SK-N-SH treated with all-trans-retinoic acid at 6 μM for 48 hours (cell line): Measurements from ENCODE around the gene MRGPRX4.

Experiments
- ATAC-seq: fragments of 200-7000 bp; cut with Tn5 transposase; 3 replicates; pipeline ENCODE4 v1.9.1; 2020; ENCODE audit warnings: mild to moderate bottlenecking, moderate library complexity
- ARNTL ChIP-seq: fragments of 450-650 bp; formaldehyde crosslinking; IDR thresholded peaks from 2 replicates; pipeline ENCODE4 v1.5.0; 2020; ENCODE audit warnings: low read depth, mild to moderate bottlenecking, moderate library complexity, borderline replicate concordance
- BACH2 ChIP-seq: fragments of 250-450 bp; sonication (Bioruptor Pico); IDR thresholded peaks from 2 replicates; pipeline ENCODE4 v1.9.0; 2021; ENCODE audit warnings: mild to moderate bottlenecking, borderline replicate concordance
- CSDC2 ChIP-seq: fragments of 250-450 bp; sonication (Bioruptor Pico); IDR thresholded peaks from 2 replicates; pipeline ENCODE4 v1.5.0; 2020; ENCODE audit warnings: mild to moderate bottlenecking, moderate library complexity
- ESRRG ChIP-seq: fragments of 250-450 bp; sonication (Bioruptor Pico); IDR thresholded peaks from 2 replicates; pipeline ENCODE4 v1.6.1; 2021; ENCODE audit warnings: mild to moderate bottlenecking
- GLIS3 ChIP-seq: fragments of 250-450 bp; sonication (Bioruptor Pico); IDR thresholded peaks from 2 replicates; pipeline ENCODE4 v1.5.0; 2020; ENCODE audit warnings: mild to moderate bottlenecking, moderate library complexity
- ISL1 ChIP-seq: fragments of 250-450 bp; sonication (Bioruptor Pico); IDR thresholded peaks from 2 replicates; pipeline ENCODE4 v2.1.2; 2022; ENCODE audit warnings: mild to moderate bottlenecking, moderate library complexity
- OSR1 ChIP-seq: fragments of 250-450 bp; sonication (Bioruptor Pico); IDR thresholded peaks from 2 replicates; pipeline ENCODE4 v1.8.0; 2022; ENCODE audit warnings: moderate library complexity, mild to moderate bottlenecking, inconsistent platforms
- PATZ1 ChIP-seq: fragments of 250-450 bp; sonication (Bioruptor Pico); IDR thresholded peaks from 2 replicates; pipeline ENCODE4 v1.8.0; 2020; ENCODE audit warnings: mild to moderate bottlenecking, moderate library complexity, borderline replicate concordance
- PPARA ChIP-seq: fragments of 250-450 bp; sonication (Bioruptor Pico); IDR thresholded peaks from 2 replicates; pipeline ENCODE4 v1.5.0; 2020; ENCODE audit warnings: mild to moderate bottlenecking, borderline replicate concordance
- RARB ChIP-seq: fragments of 250-450 bp; sonication (Bioruptor Pico); IDR thresholded peaks from 2 replicates; pipeline ENCODE4 v1.8.0; 2021; ENCODE audit warnings: mild to moderate bottlenecking, moderate library complexity
- SNAI2 ChIP-seq: fragments of 250-450 bp; sonication (Bioruptor Pico); IDR thresholded peaks from 2 replicates; pipeline ENCODE4 v1.5.0; 2020; ENCODE audit warnings: mild to moderate bottlenecking, moderate library complexity
- TOX ChIP-seq: fragments of 250-450 bp; sonication (Bioruptor Pico); IDR thresholded peaks from 2 replicates; pipeline ENCODE4 v1.8.0; 2021; ENCODE audit warnings: mild to moderate bottlenecking, moderate library complexity, borderline replicate concordance
- ZC3H10 ChIP-seq: fragments of 250-450 bp; sonication (Bioruptor Pico); IDR thresholded peaks from 2 replicates; pipeline ENCODE4 v1.5.1; 2021; ENCODE audit warnings: mild to moderate bottlenecking, moderate library complexity
- ZFP3 ChIP-seq: fragments of 250-450 bp; sonication (Bioruptor Pico); IDR thresholded peaks from 2 replicates; pipeline ENCODE4 v1.5.0; 2020; ENCODE audit warnings: mild to moderate bottlenecking, moderate library complexity
- ZFP30 ChIP-seq: fragments of 450-650 bp; formaldehyde crosslinking; IDR thresholded peaks from 2 replicates; pipeline ENCODE4 v1.5.0; 2022; ENCODE audit warnings: mild to moderate bottlenecking, moderate library complexity
- ZNF565 ChIP-seq: fragments of 450-650 bp; formaldehyde crosslinking; conservative IDR thresholded peaks from 2 replicates; pipeline ENCODE4 v1.5.0; 2020; ENCODE audit warnings: low read depth, mild to moderate bottlenecking, moderate library complexity
- ZNF70 ChIP-seq: fragments of 450-650 bp; formaldehyde crosslinking; IDR thresholded peaks from 2 replicates; pipeline ENCODE4 v1.5.0; 2020; ENCODE audit warnings: mild to moderate bottlenecking, moderate library complexity
- ZNF8 ChIP-seq: fragments of 450-650 bp; formaldehyde crosslinking; IDR thresholded peaks from 2 replicates; pipeline ENCODE4 v1.5.0; 2020; ENCODE audit warnings: mild to moderate bottlenecking, moderate library complexity
- TF ChIP-seq, protein P1 (sequence below): fragments of 250-450 bp; sonication (Bioruptor Pico); IDR thresholded peaks from 2 replicates; pipeline ENCODE4 v1.5.1; 2020; ENCODE audit warnings: low read depth, mild to moderate bottlenecking, moderate library complexity
- TF ChIP-seq, protein P2 (sequence below): fragments of 250-450 bp; sonication (Bioruptor Pico); IDR thresholded peaks from 2 replicates; pipeline ENCODE4 v1.8.0; 2021; ENCODE audit warnings: low read depth, mild to moderate bottlenecking, moderate library complexity, borderline replicate concordance
- TF ChIP-seq, protein P3 (sequence below): fragments of 250-450 bp; sonication (Bioruptor Pico); IDR thresholded peaks from 2 replicates; pipeline ENCODE4 v1.5.1; 2021; ENCODE audit warnings: mild to moderate bottlenecking, moderate library complexity
- TF ChIP-seq, protein P4 (sequence below): fragments of 250-450 bp; sonication (Bioruptor Pico); IDR thresholded peaks from 2 replicates; pipeline ENCODE4 v1.5.0; 2020; ENCODE audit warnings: mild to moderate bottlenecking, moderate library complexity

MRGPRX4 gene

GRCh38 chr11:18145837-18146236 lies 26.8 kb upstream of the MRGPRX4 start:
- no peak for TF ChIP-seq GLIS3 (CRISPR knock-in tag)
- no peak for TF ChIP-seq ESRRG (CRISPR knock-in tag)
- no peak for TF ChIP-seq ARNTL (CRISPR knock-in tag)
- TF ChIP-seq BACH2, result no peak
- TF ChIP-seq, protein P1, sequence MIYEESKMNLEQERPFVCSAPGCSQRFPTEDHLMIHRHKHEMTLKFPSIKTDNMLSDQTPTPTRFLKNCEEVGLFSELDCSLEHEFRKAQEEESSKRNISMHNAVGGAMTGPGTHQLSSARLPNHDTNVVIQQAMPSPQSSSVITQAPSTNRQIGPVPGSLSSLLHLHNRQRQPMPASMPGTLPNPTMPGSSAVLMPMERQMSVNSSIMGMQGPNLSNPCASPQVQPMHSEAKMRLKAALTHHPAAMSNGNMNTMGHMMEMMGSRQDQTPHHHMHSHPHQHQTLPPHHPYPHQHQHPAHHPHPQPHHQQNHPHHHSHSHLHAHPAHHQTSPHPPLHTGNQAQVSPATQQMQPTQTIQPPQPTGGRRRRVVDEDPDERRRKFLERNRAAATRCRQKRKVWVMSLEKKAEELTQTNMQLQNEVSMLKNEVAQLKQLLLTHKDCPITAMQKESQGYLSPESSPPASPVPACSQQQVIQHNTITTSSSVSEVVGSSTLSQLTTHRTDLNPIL (CRISPR knock-in tag), result no peak
- no peak for ATAC-seq

DNA sequence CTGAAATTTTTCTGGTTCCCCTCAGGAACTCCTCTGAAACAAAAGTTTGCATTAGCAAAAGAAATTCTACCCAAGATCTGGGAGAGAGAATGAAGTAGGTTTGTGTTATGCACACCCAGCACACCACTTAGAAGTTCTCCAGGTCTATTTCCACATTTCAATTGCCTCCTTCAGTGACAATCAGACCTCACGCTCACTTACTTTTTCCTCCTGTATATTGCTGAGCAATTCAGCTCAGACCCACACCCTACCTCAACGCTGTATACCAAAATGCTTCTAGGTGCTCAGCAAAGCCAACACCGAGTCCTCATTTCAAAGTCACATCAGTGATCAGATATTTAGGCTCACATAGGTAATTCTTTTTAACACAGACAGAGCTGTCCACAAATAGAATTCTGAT lies 21.1 kb upstream of the MRGPRX4 start:
- TF ChIP-seq, protein P2, sequence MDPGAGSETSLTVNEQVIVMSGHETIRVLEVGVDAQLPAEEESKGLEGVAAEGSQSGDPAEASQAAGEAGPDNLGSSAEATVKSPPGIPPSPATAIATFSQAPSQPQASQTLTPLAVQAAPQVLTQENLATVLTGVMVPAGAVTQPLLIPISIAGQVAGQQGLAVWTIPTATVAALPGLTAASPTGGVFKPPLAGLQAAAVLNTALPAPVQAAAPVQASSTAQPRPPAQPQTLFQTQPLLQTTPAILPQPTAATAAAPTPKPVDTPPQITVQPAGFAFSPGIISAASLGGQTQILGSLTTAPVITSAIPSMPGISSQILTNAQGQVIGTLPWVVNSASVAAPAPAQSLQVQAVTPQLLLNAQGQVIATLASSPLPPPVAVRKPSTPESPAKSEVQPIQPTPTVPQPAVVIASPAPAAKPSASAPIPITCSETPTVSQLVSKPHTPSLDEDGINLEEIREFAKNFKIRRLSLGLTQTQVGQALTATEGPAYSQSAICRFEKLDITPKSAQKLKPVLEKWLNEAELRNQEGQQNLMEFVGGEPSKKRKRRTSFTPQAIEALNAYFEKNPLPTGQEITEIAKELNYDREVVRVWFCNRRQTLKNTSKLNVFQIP (CRISPR knock-in tag), result no peak
- TF ChIP-seq ZNF8, result no peak
- TF ChIP-seq, protein P1 (CRISPR knock-in tag), result no peak
- TF ChIP-seq ESRRG (CRISPR knock-in tag), result no peak
- no peak for TF ChIP-seq OSR1 (CRISPR knock-in tag)
- no peak for TF ChIP-seq ZNF565
- TF ChIP-seq ISL1 (CRISPR knock-in tag), result no peak
- no peak for TF ChIP-seq ZFP30 (CRISPR knock-in tag)
- no peak for TF ChIP-seq TOX (CRISPR knock-in tag)
- no peak for TF ChIP-seq ZNF70 (CRISPR knock-in tag)
- no peak for TF ChIP-seq GLIS3 (CRISPR knock-in tag)
- TF ChIP-seq ARNTL (CRISPR knock-in tag), result no peak
- TF ChIP-seq BACH2, result no peak
- TF ChIP-seq CSDC2 (CRISPR knock-in tag), result no peak
- TF ChIP-seq ZFP3 (CRISPR knock-in tag), result no peak
- no peak for TF ChIP-seq ZC3H10
- no peak for TF ChIP-seq SNAI2
- no peak for TF ChIP-seq PPARA
- no peak for ATAC-seq

GRCh38 chr11:18168372-18168771 lies 4.3 kb upstream of the MRGPRX4 start:
- ATAC-seq, result no peak
- no peak for TF ChIP-seq PPARA
- TF ChIP-seq BACH2, result no peak
- TF ChIP-seq GLIS3 (CRISPR knock-in tag), result no peak
- no peak for TF ChIP-seq CSDC2 (CRISPR knock-in tag)
- TF ChIP-seq ZFP30 (CRISPR knock-in tag), result no peak
- no peak for TF ChIP-seq OSR1 (CRISPR knock-in tag)
- TF ChIP-seq ZNF565, result no peak
- TF ChIP-seq ISL1 (CRISPR knock-in tag), result no peak
- TF ChIP-seq, protein P3, sequence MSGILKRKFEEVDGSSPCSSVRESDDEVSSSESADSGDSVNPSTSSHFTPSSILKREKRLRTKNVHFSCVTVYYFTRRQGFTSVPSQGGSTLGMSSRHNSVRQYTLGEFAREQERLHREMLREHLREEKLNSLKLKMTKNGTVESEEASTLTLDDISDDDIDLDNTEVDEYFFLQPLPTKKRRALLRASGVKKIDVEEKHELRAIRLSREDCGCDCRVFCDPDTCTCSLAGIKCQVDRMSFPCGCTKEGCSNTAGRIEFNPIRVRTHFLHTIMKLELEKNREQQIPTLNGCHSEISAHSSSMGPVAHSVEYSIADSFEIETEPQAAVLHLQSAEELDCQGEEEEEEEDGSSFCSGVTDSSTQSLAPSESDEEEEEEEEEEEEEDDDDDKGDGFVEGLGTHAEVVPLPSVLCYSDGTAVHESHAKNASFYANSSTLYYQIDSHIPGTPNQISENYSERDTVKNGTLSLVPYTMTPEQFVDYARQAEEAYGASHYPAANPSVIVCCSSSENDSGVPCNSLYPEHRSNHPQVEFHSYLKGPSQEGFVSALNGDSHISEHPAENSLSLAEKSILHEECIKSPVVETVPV (CRISPR knock-in tag), result no peak
- TF ChIP-seq ZC3H10, result no peak
- no peak for TF ChIP-seq TOX (CRISPR knock-in tag)
- no peak for TF ChIP-seq ZFP3 (CRISPR knock-in tag)
- TF ChIP-seq, protein P4, sequence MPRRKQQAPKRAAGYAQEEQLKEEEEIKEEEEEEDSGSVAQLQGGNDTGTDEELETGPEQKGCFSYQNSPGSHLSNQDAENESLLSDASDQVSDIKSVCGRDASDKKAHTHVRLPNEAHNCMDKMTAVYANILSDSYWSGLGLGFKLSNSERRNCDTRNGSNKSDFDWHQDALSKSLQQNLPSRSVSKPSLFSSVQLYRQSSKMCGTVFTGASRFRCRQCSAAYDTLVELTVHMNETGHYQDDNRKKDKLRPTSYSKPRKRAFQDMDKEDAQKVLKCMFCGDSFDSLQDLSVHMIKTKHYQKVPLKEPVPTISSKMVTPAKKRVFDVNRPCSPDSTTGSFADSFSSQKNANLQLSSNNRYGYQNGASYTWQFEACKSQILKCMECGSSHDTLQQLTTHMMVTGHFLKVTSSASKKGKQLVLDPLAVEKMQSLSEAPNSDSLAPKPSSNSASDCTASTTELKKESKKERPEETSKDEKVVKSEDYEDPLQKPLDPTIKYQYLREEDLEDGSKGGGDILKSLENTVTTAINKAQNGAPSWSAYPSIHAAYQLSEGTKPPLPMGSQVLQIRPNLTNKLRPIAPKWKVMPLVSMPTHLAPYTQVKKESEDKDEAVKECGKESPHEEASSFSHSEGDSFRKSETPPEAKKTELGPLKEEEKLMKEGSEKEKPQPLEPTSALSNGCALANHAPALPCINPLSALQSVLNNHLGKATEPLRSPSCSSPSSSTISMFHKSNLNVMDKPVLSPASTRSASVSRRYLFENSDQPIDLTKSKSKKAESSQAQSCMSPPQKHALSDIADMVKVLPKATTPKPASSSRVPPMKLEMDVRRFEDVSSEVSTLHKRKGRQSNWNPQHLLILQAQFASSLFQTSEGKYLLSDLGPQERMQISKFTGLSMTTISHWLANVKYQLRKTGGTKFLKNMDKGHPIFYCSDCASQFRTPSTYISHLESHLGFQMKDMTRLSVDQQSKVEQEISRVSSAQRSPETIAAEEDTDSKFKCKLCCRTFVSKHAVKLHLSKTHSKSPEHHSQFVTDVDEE (CRISPR knock-in tag), result no peak
- TF ChIP-seq ZNF70 (CRISPR knock-in tag), result no peak
- TF ChIP-seq RARB, result no peak
- no peak for TF ChIP-seq ESRRG (CRISPR knock-in tag)
- no peak for TF ChIP-seq PATZ1 (CRISPR knock-in tag)
